ENCODE data around the gene ZNF431.

DNA sequence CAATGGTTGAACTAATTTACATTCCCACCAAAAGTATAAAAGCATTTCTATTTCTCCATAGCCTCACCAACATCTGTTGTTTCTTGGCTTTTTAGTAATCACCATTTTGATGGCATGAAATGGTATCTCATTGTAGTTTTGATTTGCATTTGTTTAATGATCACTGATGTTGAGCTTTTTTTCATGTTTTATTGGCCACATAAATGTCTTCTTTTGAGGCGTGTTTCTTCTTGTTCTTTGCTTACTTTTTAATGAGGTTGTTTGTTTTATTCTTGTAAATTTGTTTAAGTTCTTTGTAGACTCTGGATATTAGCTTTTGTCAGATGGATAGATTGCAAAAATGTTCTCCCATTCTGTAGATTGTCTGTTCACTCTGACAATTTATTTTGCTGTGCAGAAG, 31.7 kb upstream of the ZNF431 start:
- TF ChIP-seq, protein P1, sequence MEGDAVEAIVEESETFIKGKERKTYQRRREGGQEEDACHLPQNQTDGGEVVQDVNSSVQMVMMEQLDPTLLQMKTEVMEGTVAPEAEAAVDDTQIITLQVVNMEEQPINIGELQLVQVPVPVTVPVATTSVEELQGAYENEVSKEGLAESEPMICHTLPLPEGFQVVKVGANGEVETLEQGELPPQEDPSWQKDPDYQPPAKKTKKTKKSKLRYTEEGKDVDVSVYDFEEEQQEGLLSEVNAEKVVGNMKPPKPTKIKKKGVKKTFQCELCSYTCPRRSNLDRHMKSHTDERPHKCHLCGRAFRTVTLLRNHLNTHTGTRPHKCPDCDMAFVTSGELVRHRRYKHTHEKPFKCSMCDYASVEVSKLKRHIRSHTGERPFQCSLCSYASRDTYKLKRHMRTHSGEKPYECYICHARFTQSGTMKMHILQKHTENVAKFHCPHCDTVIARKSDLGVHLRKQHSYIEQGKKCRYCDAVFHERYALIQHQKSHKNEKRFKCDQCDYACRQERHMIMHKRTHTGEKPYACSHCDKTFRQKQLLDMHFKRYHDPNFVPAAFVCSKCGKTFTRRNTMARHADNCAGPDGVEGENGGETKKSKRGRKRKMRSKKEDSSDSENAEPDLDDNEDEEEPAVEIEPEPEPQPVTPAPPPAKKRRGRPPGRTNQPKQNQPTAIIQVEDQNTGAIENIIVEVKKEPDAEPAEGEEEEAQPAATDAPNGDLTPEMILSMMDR (conservative IDR thresholded peaks at IDR 0.05; ENCODE audit: low read depth in 2 of 2) = no peak
- TF ChIP-seq CREB1 (CRISPR knock-in tag; IDR thresholded peaks at IDR 0.05; ENCODE audit: low read depth) = no peak
